T-cell (primary cell): Measurements from ENCODE around the gene EPHA2. TPM values are rescaled to one million over a fixed set of nuclear protein-coding genes. Genes with fewer than 3 reads are reported as not detected.

Source experiments
- ATAC-seq, 4 experiments: fragments of 200-7000 bp in 3 of 4; fragments of 150-1000 bp in 1 of 4; cut with Tn5 transposase; replicated peaks in 1 of 4; 1 replicate in 3 of 4; 2 replicates in 1 of 4; pipeline ENCODE4 v1.10.0; 2021; ENCODE audit warnings: moderate library complexity in 3 of 4, mild to moderate bottlenecking in 2 of 4, moderate number of reproducible peaks in 1 of 4
- CTCF ChIA-PET, 2 donors: fragments of 300-600 bp; sonication (Branson Sonifier 250); formaldehyde crosslinking; loops; one replicate each; lab custom pipeline; 2022; ENCODE audit warnings: antibody characterized with exemption in 2 of 2; lab: Charles Lee
- POLR2A ChIA-PET, 2 donors: fragments of 300-600 bp; sonication (Branson Sonifier 250); formaldehyde crosslinking; loops; one replicate each; lab custom pipeline; 2022; ENCODE audit warnings: antibody characterized with exemption in 2 of 2; lab: Charles Lee
- DNase-seq, 35 experiments: peaks; one replicate each; pipeline versions ENCODE4 v3.0.0 to v3.0.0-alpha.2; 2013 to 2023
- H3K27ac ChIP-seq: one replicate; pipeline ENCODE4 v1.5.1; 2013; ENCODE audit warnings: low read length
- H3K27me3 ChIP-seq, 2 experiments: replicated peaks in 1 of 2; 1 replicate in 1 of 2; 2 replicates in 1 of 2; pipeline versions ENCODE4 v1.6.1 to v1.7.0; 2013; ENCODE audit warnings: low read length in 1 of 2, mixed read lengths in 1 of 2; ENCODE audit not compliant: control insufficient read depth in 2 of 2, insufficient read depth in 2 of 2; ENCODE audit errors: extremely low read depth in 1 of 2
- H3K36me3 ChIP-seq, 2 donors: 1 replicate in 1 of 2; 2 replicates in 1 of 2; pipeline versions ENCODE4 v1.6.1 to v1.7.0; 2013; ENCODE audit warnings: low read length in 1 of 2; ENCODE audit not compliant: control insufficient read depth in 2 of 2, insufficient read depth in 1 of 2; ENCODE audit errors: extremely low read depth in 1 of 2
- H3K4me1 ChIP-seq, 2 experiments: 1 replicate in 1 of 2; 2 replicates in 1 of 2; pipeline versions ENCODE4 v1.6.1 to v1.7.0; 2013; ENCODE audit warnings: low read length in 2 of 2, mixed read lengths in 1 of 2; ENCODE audit not compliant: insufficient read depth in 2 of 2, control insufficient read depth in 1 of 2; ENCODE audit errors: extremely low read depth in 1 of 2
- H3K4me3 ChIP-seq, 2 donors: 1 replicate in 1 of 2; 2 replicates in 1 of 2; pipeline versions ENCODE4 v1.5.1 to v1.7.0; 2013; ENCODE audit warnings: mild to moderate bottlenecking in 2 of 2, low read length in 1 of 2, moderate library complexity in 1 of 2; ENCODE audit not compliant: control insufficient read depth in 1 of 2; ENCODE audit errors: extremely low read depth in 1 of 2
- H3K9me3 ChIP-seq: 2 replicates; pipeline ENCODE4 v1.7.0; 2013
- H3K27ac Mint-ChIP-seq, 2 donors: one replicate each; pipeline ENCODE4 v1.8.0; 2020 to 2021; ENCODE audit warnings: mild to moderate bottlenecking in 2 of 2, mixed read lengths in 2 of 2
- H3K27me3 Mint-ChIP-seq, 2 donors: one replicate each; pipeline ENCODE4 v1.8.0; 2021 to 2022; ENCODE audit warnings: mixed read lengths in 2 of 2
- H3K36me3 Mint-ChIP-seq: one replicate; pipeline ENCODE4 v1.8.0; 2021; ENCODE audit warnings: mixed read lengths
- H3K4me1 Mint-ChIP-seq, 3 donors: one replicate each; pipeline ENCODE4 v1.8.0; 2020 to 2022; ENCODE audit warnings: mixed read lengths in 3 of 3, mild to moderate bottlenecking in 1 of 3
- H3K4me3 Mint-ChIP-seq, 3 donors: one replicate each; pipeline ENCODE4 v1.8.0; 2020 to 2022; ENCODE audit warnings: mild to moderate bottlenecking in 3 of 3, mixed read lengths in 3 of 3, moderate library complexity in 3 of 3
- H3K9me3 Mint-ChIP-seq, 3 donors: one replicate each; pipeline ENCODE4 v1.8.0; 2020 to 2022; ENCODE audit warnings: mixed read lengths in 3 of 3
- WGBS: methylation state at CpG from one replicate; pipeline ENCODE4 v1.1.5; 2013; ENCODE audit warnings: missing lambda C conversion rate; ENCODE audit not compliant: insufficient coverage; 5-methylcytosine and 5-hydroxymethylcytosine counted together
- total RNA-seq, 35 experiments: library from RNA in 6 of 35; stranded (reverse) in 6 of 35; fragments of 120-200 nt in 1 of 35; gene quantifications; one replicate each; pipeline versions ENCODE4 v1.2.1 to v1.2.4 and lab custom pipeline; 2013 to 2026

The EPHA2 gene
- total RNA-seq, 5 donors from 2014 or later (not counting 1 experiment from before 2014, with no cell fraction given) = 0.19 to 0.66 (median 0.41) TPM; not detected in 1

DNA sequence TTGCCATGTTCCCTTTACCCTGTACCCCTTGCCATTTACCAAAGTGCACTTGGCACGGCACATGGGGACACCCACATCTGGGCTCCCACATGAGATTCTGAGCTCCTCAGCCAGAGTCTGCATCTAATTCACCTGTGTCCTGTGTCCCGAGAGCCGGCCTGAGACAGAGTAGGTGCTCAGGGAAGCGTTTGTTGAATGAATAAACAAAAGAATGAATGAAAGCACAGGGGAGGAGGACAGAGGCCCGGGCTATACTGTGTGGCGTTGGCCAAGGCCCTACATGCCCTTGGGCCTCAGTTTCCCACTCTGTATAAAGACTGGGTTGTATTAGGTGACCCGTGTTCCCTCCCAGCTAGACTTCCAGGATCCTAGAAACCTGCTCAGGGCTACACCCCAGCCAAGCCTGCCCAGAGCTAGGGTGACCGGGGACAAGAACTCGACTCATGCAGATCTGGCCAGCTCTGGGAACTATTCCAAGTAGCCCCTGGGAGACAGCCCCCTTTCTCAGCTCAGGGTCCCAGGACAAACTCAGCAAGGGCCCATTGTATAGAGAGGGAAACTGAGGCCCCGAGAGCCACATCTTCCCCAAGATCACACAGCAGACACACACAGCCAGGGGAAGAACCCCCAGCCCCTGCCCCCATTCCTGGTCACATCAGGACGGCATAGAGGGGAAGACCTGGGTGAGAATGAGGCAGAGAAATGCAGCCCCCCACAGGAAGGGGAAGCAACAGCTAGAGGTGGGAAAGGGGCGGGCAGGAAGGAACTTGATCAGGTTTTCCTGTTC, 6.0 kb downstream of the EPHA2 start:
- Histone ChIP-seq H3K9me3 (no peaks in the 10 kb centered on the region), H3K27ac (no peak overlapping the region), H3K4me3 (no peak overlapping the region), H3K27me3 (peaks cover 0 to 72% of the 10 kb centered on the region in 2 experiments), H3K36me3 (no peaks in the 10 kb centered on the region), H3K4me1 (peaks cover 30 to 40% of the 10 kb centered on the region in 2 experiments)
- ATAC-seq (no peak), DNase-seq (no peak)
- Mint-ChIP-seq H3K9me3 (no peaks in the 10 kb centered on the region), H3K4me3 (no peak overlapping the region), H3K27ac (no peak overlapping the region), H3K27me3 (peaks cover 3 to 10% of the 10 kb centered on the region in 2 donors), H3K4me1 (peaks cover 11 to 27% (median 15%) of the 10 kb centered on the region in 3 donors), H3K36me3 (no peaks in the 10 kb centered on the region)
- POLR2A ChIA-PET = no interaction called here
- WGBS = 86% methylated on average over 5 of the region's 12 CpGs
- CTCF ChIA-PET = no interaction called here

DNA sequence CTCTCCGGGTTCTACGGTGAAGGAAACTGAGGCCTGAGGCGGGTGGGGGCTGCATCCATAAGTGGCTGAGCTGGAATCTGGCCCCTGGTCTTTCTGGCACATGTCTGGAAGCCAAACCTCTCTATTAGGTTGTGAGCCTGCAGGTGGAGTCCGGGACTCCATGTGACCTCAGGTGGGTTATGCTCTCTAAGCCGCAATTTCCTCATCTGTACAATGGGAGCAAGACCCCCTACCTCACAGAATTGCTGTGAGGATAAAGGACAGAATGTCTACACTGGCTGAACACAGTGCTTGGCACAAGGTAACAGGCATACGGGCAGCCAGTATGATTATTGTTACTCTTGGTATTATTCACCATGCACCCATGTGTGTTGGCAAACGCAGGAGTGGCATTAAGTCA, 6.7 kb downstream of the EPHA2 start:
- ATAC-seq = no peak
- ChIA-PET CTCF (no interaction called here), POLR2A (no interaction called here)

DNA sequence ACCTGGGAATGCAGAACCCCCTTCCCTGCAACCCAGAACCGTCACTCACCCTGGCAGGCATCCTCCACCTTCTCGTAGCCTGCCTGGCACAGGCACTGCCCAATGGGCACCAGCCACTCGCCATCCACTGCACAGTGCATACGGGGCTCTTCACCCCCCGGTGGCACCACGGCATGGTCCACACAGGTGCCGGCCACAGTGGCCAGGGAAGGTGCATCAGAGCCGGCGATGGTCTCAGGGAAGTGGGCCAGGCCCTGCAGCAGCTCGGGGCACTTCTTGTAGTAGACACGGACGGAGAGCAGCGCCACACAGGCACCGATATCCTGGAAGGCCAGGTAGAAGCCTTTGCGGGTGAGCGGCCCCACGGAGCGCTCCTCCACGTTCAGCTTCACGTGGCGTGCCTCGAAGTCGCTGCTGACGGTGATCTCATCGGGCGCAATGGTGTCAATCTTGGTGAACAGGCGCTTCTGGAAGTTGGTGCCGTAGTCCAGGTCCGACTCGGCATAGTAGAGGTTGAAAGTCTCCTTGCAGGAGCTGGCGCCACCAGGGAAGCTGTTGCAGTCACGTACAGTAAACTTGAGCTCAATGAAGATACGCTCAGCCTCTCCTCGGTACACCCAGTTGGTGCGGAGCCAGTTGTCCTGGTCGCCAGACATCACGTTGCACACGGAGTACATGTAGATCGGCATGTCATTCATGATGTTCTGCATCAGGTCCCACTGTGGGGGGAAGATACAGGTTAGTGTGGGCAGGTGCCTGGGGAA, 7.4 kb downstream of the EPHA2 start:
- ATAC-seq (no peak), DNase-seq (no peak)
- no peak overlapping the region for H3K27ac Mint-ChIP-seq
- peaks cover 4 to 15% (median 6%) of the 10 kb centered on the region in 3 donors for H3K4me1 Mint-ChIP-seq
- CTCF ChIA-PET = no interaction called here
- H3K27ac ChIP-seq = no peak overlapping the region
- WGBS = 93% methylated on average over 39 of the region's 39 CpGs
- no peaks in the 10 kb centered on the region for H3K9me3 ChIP-seq
- H3K4me3 Mint-ChIP-seq = no peak overlapping the region
- H3K36me3 ChIP-seq = no peaks in the 10 kb centered on the region
- H3K4me1 ChIP-seq = peaks cover 23 to 26% of the 10 kb centered on the region in 2 experiments
- H3K27me3 Mint-ChIP-seq = peaks cover 3 to 6% of the 10 kb centered on the region in 2 donors
- H3K36me3 Mint-ChIP-seq = no peaks in the 10 kb centered on the region
- H3K27me3 ChIP-seq = peaks cover 0 to 64% of the 10 kb centered on the region in 2 experiments
- no peak overlapping the region for H3K4me3 ChIP-seq
- POLR2A ChIA-PET = no interaction called here
- no peaks in the 10 kb centered on the region for H3K9me3 Mint-ChIP-seq

More for the DNA sequence above, 6.7 kb downstream of the EPHA2 start:
- peaks cover 27 to 32% of the 10 kb centered on the region in 2 experiments for H3K4me1 ChIP-seq
- H3K27me3 Mint-ChIP-seq = peaks cover 3 to 10% of the 10 kb centered on the region in 2 donors
- H3K27ac Mint-ChIP-seq = no peak overlapping the region
- no peaks in the 10 kb centered on the region for H3K9me3 Mint-ChIP-seq
- 90% methylated on average over 5 of the region's 7 CpGs for WGBS
- no peak overlapping the region for H3K4me3 Mint-ChIP-seq
- no peak for DNase-seq
- H3K4me1 Mint-ChIP-seq = peaks cover 5 to 20% (median 7%) of the 10 kb centered on the region in 3 donors
- H3K9me3 ChIP-seq = no peaks in the 10 kb centered on the region
- H3K36me3 ChIP-seq = no peaks in the 10 kb centered on the region
- peaks cover 0 to 71% of the 10 kb centered on the region in 2 experiments for H3K27me3 ChIP-seq
- no peak overlapping the region for H3K4me3 ChIP-seq
- H3K27ac ChIP-seq = no peak overlapping the region
- H3K36me3 Mint-ChIP-seq = no peaks in the 10 kb centered on the region

DNA sequence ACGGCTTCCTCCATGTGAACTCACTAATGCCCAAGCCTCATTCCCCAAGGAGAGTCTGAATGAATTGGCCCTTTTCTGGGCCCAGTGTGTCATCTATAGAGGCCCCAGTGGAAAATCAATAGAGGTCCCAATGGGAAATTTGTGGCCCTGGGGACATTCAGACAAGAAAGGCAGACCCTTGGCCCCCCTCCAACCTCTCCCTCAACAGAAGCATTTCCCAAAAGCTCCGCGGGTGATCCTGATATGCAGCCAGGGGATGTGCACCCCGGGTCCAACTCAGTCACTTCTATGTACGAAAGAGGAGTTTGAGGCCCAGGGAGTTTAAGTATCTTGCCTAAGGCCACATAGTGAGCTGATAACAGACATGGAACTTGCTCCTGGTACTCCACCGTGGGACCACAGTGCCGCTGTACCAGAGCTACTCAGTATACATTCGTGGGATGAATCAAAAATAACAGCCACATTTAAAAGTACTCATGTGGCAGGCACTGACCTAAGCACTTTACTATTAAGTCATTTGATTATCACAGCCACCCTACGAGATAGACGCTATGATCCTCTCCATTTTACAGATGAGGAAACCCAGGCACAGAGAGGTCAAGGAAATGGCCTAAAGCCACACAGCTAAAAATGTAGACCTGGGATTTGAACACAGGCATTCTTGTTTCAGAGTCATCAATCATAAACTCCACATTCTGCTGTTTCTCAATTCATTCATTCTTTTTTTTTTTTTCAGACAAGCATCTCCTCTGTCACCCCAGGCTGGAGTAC, 8.5 kb downstream of the EPHA2 start:
- Mint-ChIP-seq H3K4me3 (no peak overlapping the region), H3K27me3 (peaks cover 2 to 3% of the 10 kb centered on the region in 2 donors), H3K27ac (no peak overlapping the region), H3K36me3 (no peaks in the 10 kb centered on the region), H3K9me3 (no peaks in the 10 kb centered on the region), H3K4me1 (peaks cover 4 to 11% (median 6%) of the 10 kb centered on the region in 3 donors)
- CTCF ChIA-PET = no interaction called here
- POLR2A ChIA-PET = interaction anchor here in 1 of 2 donors (0.6 kb wide), 1 partner anchor 118 kb away, joined by 3 read pairs; no protein-coding TSS in a partner anchor
- H3K36me3 ChIP-seq = no peaks in the 10 kb centered on the region
- H3K27ac ChIP-seq = no peak overlapping the region
- H3K9me3 ChIP-seq = no peaks in the 10 kb centered on the region
- DNase-seq (no peak), ATAC-seq (no peak)
- H3K4me3 ChIP-seq = no peak overlapping the region
- peaks cover 0 to 52% of the 10 kb centered on the region in 2 experiments for H3K27me3 ChIP-seq
- 85% methylated on average over 9 of the region's 10 CpGs for WGBS
- peaks cover 17 to 20% of the 10 kb centered on the region in 2 experiments for H3K4me1 ChIP-seq

DNA sequence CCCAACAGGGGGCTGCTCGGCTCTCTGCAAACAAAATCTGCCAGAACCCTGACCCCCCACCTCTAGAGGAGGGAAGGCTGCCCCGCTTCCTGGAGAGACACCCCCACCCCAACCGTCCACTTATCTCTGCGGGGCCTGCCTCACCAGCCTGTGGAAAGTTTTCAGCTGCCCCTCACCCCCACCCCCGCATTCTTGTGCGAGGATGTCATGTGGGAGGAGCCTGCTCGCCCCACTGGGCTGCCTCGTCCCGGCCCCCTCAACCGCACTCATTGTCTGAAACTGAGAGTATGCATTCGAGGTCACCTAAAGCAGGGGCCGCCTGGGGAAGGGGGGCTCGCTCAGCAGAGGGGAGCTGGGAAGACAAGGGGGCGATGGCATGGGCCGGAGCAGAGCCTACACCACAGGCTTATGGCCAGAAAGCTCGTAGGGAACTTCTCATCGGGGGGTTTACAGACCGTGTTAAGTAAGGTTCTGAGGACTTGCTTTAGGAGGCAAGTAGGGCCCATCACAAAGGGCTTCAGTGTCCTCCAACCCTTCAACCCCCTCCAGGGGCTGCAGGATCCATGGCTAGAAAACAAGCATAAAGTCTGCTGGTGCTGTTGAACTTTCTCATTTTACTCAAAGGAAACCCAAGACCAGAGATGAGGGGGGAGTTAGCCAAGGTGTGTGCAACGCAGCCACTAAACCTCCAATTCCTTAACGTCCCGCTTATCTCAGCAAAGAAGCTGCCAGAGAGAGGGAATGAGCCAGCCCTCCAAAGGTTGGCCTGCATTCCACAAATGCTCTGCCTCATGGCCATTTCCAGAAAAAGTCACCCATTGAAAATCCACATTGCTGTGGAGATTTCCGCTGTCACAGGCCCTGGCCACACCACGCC, 9.4 kb downstream of the EPHA2 start:
- Histone ChIP-seq H3K27me3 (peaks cover 0 to 50% of the 10 kb centered on the region in 2 experiments), H3K4me3 (no peak overlapping the region), H3K36me3 (no peaks in the 10 kb centered on the region), H3K9me3 (no peaks in the 10 kb centered on the region), H3K4me1 (peaks cover 14 to 22% of the 10 kb centered on the region in 2 experiments), H3K27ac (no peak overlapping the region)
- 66% methylated on average over 15 of the region's 23 CpGs for WGBS
- DNase-seq = no peak
- Mint-ChIP-seq H3K4me3 (no peak overlapping the region), H3K27ac (no peak overlapping the region), H3K27me3 (peaks cover 0 to 2% of the 10 kb centered on the region in 2 donors), H3K36me3 (no peaks in the 10 kb centered on the region), H3K4me1 (peaks cover 11 to 13% (median 12%) of the 10 kb centered on the region in 3 donors), H3K9me3 (no peaks in the 10 kb centered on the region)
- ChIA-PET CTCF (no interaction called here), POLR2A (interaction anchor here in 1 of 2 donors (0.6 kb wide), 1 partner anchor 119 kb away, joined by 3 read pairs; no protein-coding TSS in a partner anchor)
- no peak for ATAC-seq
